ENCODE data around the gene NUMB. TPM values are rescaled to one million over a fixed set of nuclear protein-coding genes. Genes with fewer than 3 reads are reported as not detected.

The NUMB gene
- total RNA-seq, 2 donors from 2014 or later: 79.9 to 85.2 TPM

DNA sequence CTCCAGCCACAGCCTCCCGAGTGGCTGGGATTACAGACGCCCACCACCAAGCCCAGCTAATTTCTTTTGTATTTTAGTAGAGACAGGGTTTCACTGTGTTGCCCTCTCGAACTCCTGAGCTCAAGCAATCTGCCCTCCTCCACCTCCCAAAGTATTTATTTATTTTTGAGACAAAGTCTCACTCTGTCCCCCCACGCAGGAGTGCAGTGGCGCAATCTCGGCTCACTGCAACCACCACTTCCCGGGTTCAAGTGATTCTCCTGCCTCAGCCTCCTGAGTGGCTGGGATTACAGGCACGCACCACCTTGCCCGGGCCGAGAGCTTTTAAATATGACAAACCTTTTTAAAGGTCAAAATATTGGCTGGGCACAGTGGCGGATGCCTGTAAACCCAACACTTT, 14.6 kb downstream of the NUMB start:
- no peak overlapping the region for H3K4me3 Mint-ChIP-seq
- H3K36me3 ChIP-seq (ENCODE audit: control insufficient read depth, insufficient read depth, low read length): peaks cover 1% of the 10 kb centered on the region
- H3K9me3 Mint-ChIP-seq: no peaks in the 10 kb centered on the region
- no peaks in the 10 kb centered on the region for H3K36me3 Mint-ChIP-seq (ENCODE audit: low read depth)
- H3K4me1 ChIP-seq (ENCODE audit: control insufficient read depth, insufficient read depth, low read length): no peaks in the 10 kb centered on the region
- no peak overlapping the region for H3K9ac ChIP-seq (ENCODE audit: extremely low read depth, low read length, poor library complexity, severe bottlenecking)
- H3K4me3 ChIP-seq (ENCODE audit: low read length): no peak overlapping the region
- no peaks in the 10 kb centered on the region for H3K9me3 ChIP-seq (ENCODE audit: control insufficient read depth, low read length)
- no peaks in the 10 kb centered on the region for H3K27me3 ChIP-seq (ENCODE audit: control insufficient read depth, insufficient read depth, low read length, poor library complexity, severe bottlenecking)
- no peaks in the 10 kb centered on the region for H3K4me1 Mint-ChIP-seq
- no peak for DNase-seq
- no peak overlapping the region for H3K27ac Mint-ChIP-seq
- TF ChIP-seq, protein P1, sequence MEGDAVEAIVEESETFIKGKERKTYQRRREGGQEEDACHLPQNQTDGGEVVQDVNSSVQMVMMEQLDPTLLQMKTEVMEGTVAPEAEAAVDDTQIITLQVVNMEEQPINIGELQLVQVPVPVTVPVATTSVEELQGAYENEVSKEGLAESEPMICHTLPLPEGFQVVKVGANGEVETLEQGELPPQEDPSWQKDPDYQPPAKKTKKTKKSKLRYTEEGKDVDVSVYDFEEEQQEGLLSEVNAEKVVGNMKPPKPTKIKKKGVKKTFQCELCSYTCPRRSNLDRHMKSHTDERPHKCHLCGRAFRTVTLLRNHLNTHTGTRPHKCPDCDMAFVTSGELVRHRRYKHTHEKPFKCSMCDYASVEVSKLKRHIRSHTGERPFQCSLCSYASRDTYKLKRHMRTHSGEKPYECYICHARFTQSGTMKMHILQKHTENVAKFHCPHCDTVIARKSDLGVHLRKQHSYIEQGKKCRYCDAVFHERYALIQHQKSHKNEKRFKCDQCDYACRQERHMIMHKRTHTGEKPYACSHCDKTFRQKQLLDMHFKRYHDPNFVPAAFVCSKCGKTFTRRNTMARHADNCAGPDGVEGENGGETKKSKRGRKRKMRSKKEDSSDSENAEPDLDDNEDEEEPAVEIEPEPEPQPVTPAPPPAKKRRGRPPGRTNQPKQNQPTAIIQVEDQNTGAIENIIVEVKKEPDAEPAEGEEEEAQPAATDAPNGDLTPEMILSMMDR (conservative IDR thresholded peaks at IDR 0.05): no peak
- 92 to 97% methylated on average over 8 to 11 of the region's 11 CpGs for WGBS, 2 experiments (ENCODE audit: insufficient coverage in 1 of 2, insufficient read length in 1 of 2)
- H3K27me3 Mint-ChIP-seq (ENCODE audit: insufficient read depth): no peaks in the 10 kb centered on the region
- no peak overlapping the region for H3K27ac ChIP-seq (ENCODE audit: low read depth, low read length)

GRCh38 chr14:73441286-73441685, 17.1 kb downstream of the NUMB start:
- H3K27me3 ChIP-seq (ENCODE audit: control insufficient read depth, insufficient read depth, low read length, poor library complexity, severe bottlenecking): no peaks in the 10 kb centered on the region

GRCh38 chr14:73438993-73439392, 19.4 kb downstream of the NUMB start:
- Mint-ChIP-seq H3K4me1 (no peaks in the 10 kb centered on the region), H3K9me3 (no peaks in the 10 kb centered on the region), H3K4me3 (no peak overlapping the region), H3K36me3 (ENCODE audit: low read depth) (peaks cover under 1% of the 10 kb centered on the region), H3K27ac (no peak overlapping the region), H3K27me3 (ENCODE audit: insufficient read depth) (no peaks in the 10 kb centered on the region)
- no peak for DNase-seq
- no peaks in the 10 kb centered on the region for H3K36me3 ChIP-seq (ENCODE audit: control insufficient read depth, insufficient read depth, low read length)
- H3K4me3 ChIP-seq (ENCODE audit: low read length): no peak overlapping the region
- H3K9ac ChIP-seq (ENCODE audit: extremely low read depth, low read length, poor library complexity, severe bottlenecking): no peak overlapping the region
- no peaks in the 10 kb centered on the region for H3K4me1 ChIP-seq (ENCODE audit: control insufficient read depth, insufficient read depth, low read length)
- 95% methylated on average over 2 of the region's 2 CpGs; no CpG with 5 or more reads in 1 of the 2 experiments for WGBS, 2 experiments (ENCODE audit: insufficient coverage in 1 of 2, insufficient read length in 1 of 2)
- H3K9me3 ChIP-seq (ENCODE audit: control insufficient read depth, low read length): no peaks in the 10 kb centered on the region
- no peak overlapping the region for H3K27ac ChIP-seq (ENCODE audit: low read depth, low read length)
- TF ChIP-seq, protein P1 (conservative IDR thresholded peaks at IDR 0.05): no peak
- no peaks in the 10 kb centered on the region for H3K27me3 ChIP-seq (ENCODE audit: control insufficient read depth, insufficient read depth, low read length, poor library complexity, severe bottlenecking)

More at GRCh38 chr14:73441286-73441685, 17.1 kb downstream of the NUMB start:
- Histone ChIP-seq H3K27ac (ENCODE audit: low read depth, low read length) (no peak overlapping the region), H3K36me3 (ENCODE audit: control insufficient read depth, insufficient read depth, low read length) (no peaks in the 10 kb centered on the region), H3K4me3 (ENCODE audit: low read length) (no peak overlapping the region), H3K4me1 (ENCODE audit: control insufficient read depth, insufficient read depth, low read length) (no peaks in the 10 kb centered on the region), H3K9ac (ENCODE audit: extremely low read depth, low read length, poor library complexity, severe bottlenecking) (no peak overlapping the region), H3K9me3 (ENCODE audit: control insufficient read depth, low read length) (no peaks in the 10 kb centered on the region)
- Mint-ChIP-seq H3K4me3 (no peak overlapping the region), H3K9me3 (no peaks in the 10 kb centered on the region), H3K27me3 (ENCODE audit: insufficient read depth) (no peaks in the 10 kb centered on the region), H3K27ac (no peak overlapping the region), H3K4me1 (no peaks in the 10 kb centered on the region), H3K36me3 (ENCODE audit: low read depth) (no peaks in the 10 kb centered on the region)
- WGBS, 2 experiments (ENCODE audit: insufficient coverage in 1 of 2, insufficient read length in 1 of 2): 96 to 97% methylated on average over 4 to 7 of the region's 7 CpGs
- DNase-seq: no peak
- TF ChIP-seq, protein P1 (conservative IDR thresholded peaks at IDR 0.05): no peak
